Measurements from ENCODE around the gene CERS5. TPM values are rescaled to one million over a fixed set of nuclear protein-coding genes. Genes with fewer than 3 reads are reported as not detected.

The CERS5 gene
- polyA plus RNA-seq, 1 of the 3 experiments (the other 2 are of a cell fraction) = 56.9 TPM

DNA sequence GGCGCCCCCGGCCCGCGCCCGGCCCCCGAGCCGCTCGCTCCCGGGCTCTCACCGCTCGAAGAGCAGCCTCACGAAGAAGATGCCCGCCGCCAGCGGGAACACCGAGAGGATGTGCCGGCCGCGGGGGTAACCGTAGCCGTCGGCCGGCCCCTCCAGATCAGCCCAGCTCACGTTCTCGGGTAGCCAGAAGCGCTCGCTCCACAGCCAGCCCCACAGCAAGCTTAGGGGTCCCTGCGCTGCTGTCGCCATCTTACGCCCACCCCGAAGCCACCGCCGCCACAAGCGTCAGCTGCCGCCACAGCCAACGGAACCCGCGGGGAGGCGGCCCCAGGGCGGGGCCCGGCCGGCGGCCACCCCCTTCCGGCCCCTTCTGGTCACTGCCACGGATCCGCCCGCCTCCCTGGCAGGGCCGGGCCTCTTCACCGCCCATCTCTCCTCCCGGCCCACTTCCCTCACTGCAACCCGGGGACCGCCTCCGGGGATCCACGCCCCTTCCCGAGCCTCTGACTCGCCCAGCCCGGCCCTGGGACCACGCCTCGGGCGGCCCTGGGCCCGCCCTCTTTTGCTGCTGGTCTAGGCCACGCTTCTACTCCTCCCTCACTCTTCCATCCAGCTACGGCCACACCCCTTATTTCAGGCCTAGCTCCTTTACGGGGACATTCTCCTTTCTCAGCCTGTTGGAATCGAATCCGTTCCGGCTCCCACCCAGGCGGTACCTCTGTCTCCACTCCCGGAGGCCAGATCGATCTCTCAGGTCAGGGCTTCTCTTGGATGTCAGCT lies at the start of gene CERS5 (continued):
- no peak for TF ChIP-seq EP300 (IDR thresholded peaks at IDR 0.05; ENCODE audit: borderline replicate concordance in 1 of 2, low read depth in 1 of 2, low read length in 1 of 2)
- TF ChIP-seq NFIC (IDR thresholded peaks at IDR 0.05; ENCODE audit: borderline replicate concordance) = no peak
- no peak for TF ChIP-seq SMC3 (IDR thresholded peaks at IDR 0.05; ENCODE audit: low read depth, low read length)
- TF ChIP-seq, protein P1, sequence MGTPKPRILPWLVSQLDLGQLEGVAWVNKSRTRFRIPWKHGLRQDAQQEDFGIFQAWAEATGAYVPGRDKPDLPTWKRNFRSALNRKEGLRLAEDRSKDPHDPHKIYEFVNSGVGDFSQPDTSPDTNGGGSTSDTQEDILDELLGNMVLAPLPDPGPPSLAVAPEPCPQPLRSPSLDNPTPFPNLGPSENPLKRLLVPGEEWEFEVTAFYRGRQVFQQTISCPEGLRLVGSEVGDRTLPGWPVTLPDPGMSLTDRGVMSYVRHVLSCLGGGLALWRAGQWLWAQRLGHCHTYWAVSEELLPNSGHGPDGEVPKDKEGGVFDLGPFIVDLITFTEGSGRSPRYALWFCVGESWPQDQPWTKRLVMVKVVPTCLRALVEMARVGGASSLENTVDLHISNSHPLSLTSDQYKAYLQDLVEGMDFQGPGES (IDR thresholded peaks at IDR 0.05; ENCODE audit: low read depth, low read length) = no peak
- TF ChIP-seq MEF2A (IDR thresholded peaks at IDR 0.05; ENCODE audit: borderline replicate concordance, low read depth) = no peak
- 0 out of 2 replicates have a peak, but pooled peaks have one; percentile 35 for TF ChIP-seq RFX5 (IDR thresholded peaks at IDR 0.05; ENCODE audit: low read length)
- TF ChIP-seq, protein P2, sequence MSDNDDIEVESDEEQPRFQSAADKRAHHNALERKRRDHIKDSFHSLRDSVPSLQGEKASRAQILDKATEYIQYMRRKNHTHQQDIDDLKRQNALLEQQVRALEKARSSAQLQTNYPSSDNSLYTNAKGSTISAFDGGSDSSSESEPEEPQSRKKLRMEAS (IDR thresholded peaks at IDR 0.05; ENCODE audit: low read depth) = 0 out of 2 replicates have a peak, but pooled peaks have one; percentile 27
- TF ChIP-seq, protein P3, sequence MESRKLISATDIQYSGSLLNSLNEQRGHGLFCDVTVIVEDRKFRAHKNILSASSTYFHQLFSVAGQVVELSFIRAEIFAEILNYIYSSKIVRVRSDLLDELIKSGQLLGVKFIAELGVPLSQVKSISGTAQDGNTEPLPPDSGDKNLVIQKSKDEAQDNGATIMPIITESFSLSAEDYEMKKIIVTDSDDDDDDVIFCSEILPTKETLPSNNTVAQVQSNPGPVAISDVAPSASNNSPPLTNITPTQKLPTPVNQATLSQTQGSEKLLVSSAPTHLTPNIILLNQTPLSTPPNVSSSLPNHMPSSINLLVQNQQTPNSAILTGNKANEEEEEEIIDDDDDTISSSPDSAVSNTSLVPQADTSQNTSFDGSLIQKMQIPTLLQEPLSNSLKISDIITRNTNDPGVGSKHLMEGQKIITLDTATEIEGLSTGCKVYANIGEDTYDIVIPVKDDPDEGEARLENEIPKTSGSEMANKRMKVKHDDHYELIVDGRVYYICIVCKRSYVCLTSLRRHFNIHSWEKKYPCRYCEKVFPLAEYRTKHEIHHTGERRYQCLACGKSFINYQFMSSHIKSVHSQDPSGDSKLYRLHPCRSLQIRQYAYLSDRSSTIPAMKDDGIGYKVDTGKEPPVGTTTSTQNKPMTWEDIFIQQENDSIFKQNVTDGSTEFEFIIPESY (IDR thresholded peaks at IDR 0.05; ENCODE audit: borderline replicate concordance, low read depth) = no peak
- TF ChIP-seq CHD2 (IDR thresholded peaks at IDR 0.05; ENCODE audit: low read length, partially characterized antibody) = peak; percentile 13
- no peak for TF ChIP-seq RXRA (IDR thresholded peaks at IDR 0.05; ENCODE audit: borderline replicate concordance, low read depth)
- TF ChIP-seq RCOR1 (IDR thresholded peaks at IDR 0.05; ENCODE audit: low read length) = no peak

DNA sequence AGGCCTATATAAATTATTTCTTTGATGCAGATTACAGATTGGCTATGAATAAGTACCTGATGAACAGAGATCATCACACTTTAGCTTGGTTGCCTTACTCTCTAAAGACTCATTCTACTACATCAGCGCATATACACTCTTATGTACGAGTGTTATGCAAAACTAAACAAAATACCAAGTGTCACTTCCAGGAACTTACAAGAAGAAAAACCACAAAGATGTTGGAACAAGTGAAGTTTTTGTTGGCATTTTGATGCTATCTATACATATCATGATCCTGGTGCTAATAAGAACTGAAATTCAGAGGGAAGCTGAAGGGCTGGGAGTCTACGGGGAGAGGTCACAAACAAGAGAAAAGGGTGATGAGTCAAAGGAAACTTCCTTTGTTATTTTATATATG lies 47.9 kb upstream of the CERS5 start:
- Histone ChIP-seq H3K79me2 (ENCODE audit: insufficient read depth) (peaks cover 100% of the 10 kb centered on the region), H2AFZ (ENCODE audit: low read depth) (no peak overlapping the region), H3K4me1 (ENCODE audit: control insufficient read depth in 1 of 2, insufficient read depth in 2 of 2, low read depth in 1 of 2, low read length in 1 of 2) (peaks cover 2 to 20% of the 10 kb centered on the region in 2 experiments; a peak in 3 of 4 replicates), H3K9ac (no peak overlapping the region), H3K36me3 (replicated peaks in 1 of 2; ENCODE audit: control insufficient read depth in 1 of 2, insufficient read depth in 2 of 2, low read length in 1 of 2) (peaks cover 10 to 55% of the 10 kb centered on the region in 2 experiments), H3K27ac (ENCODE audit: low read depth in 2 of 2, low read length in 1 of 2) (peak overlapping the region in 1 of 2 experiments; percentile 15; a peak in 1 of 4 replicates), H3K9me2 (no peaks in the 10 kb centered on the region), H4K20me1 (ENCODE audit: insufficient read depth) (peaks cover 8% of the 10 kb centered on the region), H3K27me3 (ENCODE audit: insufficient read depth) (no peaks in the 10 kb centered on the region), H3K4me3 (ENCODE audit: low read depth in 2 of 2, low read length in 1 of 2) (no peak overlapping the region), H3F3A (replicated peaks; ENCODE audit: insufficient read depth) (peaks cover 54% of the 10 kb centered on the region), H3K9me3 (no peaks in the 10 kb centered on the region), H3K4me2 (0 out of 2 replicates have a peak overlapping the region, but pooled peaks have one; percentile 49)
- 63% methylated on average over 3 of the region's 3 CpGs for WGBS (ENCODE audit: low lambda C conversion rate)
- TF ChIP-seq, protein P4, sequence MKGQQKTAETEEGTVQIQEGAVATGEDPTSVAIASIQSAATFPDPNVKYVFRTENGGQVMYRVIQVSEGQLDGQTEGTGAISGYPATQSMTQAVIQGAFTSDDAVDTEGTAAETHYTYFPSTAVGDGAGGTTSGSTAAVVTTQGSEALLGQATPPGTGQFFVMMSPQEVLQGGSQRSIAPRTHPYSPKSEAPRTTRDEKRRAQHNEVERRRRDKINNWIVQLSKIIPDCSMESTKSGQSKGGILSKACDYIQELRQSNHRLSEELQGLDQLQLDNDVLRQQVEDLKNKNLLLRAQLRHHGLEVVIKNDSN (IDR thresholded peaks at IDR 0.05; ENCODE audit: borderline replicate concordance, low read depth) = no peak
- no peak for TF ChIP-seq FOXJ3 (CRISPR knock-in tag; IDR thresholded peaks at IDR 0.05)
- peak; percentile 52; the same call in 1 of the 2 replicates for TF ChIP-seq TCF12 (IDR thresholded peaks at IDR 0.05)
- peak; percentile 19; the same call in 1 of the 2 replicates for TF ChIP-seq RXRA (IDR thresholded peaks at IDR 0.05; ENCODE audit: borderline replicate concordance, low read depth)
- TF ChIP-seq, protein P5, sequence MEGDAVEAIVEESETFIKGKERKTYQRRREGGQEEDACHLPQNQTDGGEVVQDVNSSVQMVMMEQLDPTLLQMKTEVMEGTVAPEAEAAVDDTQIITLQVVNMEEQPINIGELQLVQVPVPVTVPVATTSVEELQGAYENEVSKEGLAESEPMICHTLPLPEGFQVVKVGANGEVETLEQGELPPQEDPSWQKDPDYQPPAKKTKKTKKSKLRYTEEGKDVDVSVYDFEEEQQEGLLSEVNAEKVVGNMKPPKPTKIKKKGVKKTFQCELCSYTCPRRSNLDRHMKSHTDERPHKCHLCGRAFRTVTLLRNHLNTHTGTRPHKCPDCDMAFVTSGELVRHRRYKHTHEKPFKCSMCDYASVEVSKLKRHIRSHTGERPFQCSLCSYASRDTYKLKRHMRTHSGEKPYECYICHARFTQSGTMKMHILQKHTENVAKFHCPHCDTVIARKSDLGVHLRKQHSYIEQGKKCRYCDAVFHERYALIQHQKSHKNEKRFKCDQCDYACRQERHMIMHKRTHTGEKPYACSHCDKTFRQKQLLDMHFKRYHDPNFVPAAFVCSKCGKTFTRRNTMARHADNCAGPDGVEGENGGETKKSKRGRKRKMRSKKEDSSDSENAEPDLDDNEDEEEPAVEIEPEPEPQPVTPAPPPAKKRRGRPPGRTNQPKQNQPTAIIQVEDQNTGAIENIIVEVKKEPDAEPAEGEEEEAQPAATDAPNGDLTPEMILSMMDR (IDR thresholded peaks at IDR 0.05) = no peak
- 0 out of 2 replicates have a peak, but pooled peaks have one; percentile 21 for TF ChIP-seq SIN3A (IDR thresholded peaks at IDR 0.05; ENCODE audit: borderline replicate concordance, low read depth, low read length)
- TF ChIP-seq, protein P1 (IDR thresholded peaks at IDR 0.05; ENCODE audit: low read depth, low read length) = no peak
- peak; percentile 30; the same call in 1 of the 2 replicates for TF ChIP-seq JUND (IDR thresholded peaks at IDR 0.05)
- TF ChIP-seq, protein P6, sequence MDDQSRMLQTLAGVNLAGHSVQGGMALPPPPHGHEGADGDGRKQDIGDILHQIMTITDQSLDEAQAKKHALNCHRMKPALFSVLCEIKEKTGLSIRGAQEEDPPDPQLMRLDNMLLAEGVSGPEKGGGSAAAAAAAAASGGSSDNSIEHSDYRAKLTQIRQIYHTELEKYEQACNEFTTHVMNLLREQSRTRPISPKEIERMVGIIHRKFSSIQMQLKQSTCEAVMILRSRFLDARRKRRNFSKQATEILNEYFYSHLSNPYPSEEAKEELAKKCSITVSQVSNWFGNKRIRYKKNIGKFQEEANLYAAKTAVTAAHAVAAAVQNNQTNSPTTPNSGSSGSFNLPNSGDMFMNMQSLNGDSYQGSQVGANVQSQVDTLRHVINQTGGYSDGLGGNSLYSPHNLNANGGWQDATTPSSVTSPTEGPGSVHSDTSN (IDR thresholded peaks at IDR 0.05) = peak; percentile 65
- peak; percentile 49; the same call in 1 of the 2 replicates for TF ChIP-seq NFIC (IDR thresholded peaks at IDR 0.05; ENCODE audit: borderline replicate concordance)
- ChIA-PET POLR2A (no interaction called here), CTCF (interaction anchor here (1.1 to 1.2 kb wide), 2 partner anchors 12 to 104 kb away, joined by 3 read pairs; no protein-coding TSS in a partner anchor)
- DNase-seq = no peak
